Cardiac fibroblast (primary cell): ENCODE results near the gene TSPAN16.
A peak's percentile ranks its signal among the peaks of the same experiment; 100 is the strongest.

Experiments
- DNase-seq, 2 donors: peaks; one replicate each; pipeline versions ENCODE4 v3.0.0 to v3.0.0-alpha.2; 2010; ENCODE audit warnings: low read depth in 2 of 2
- H3K4me3 ChIP-seq, 2 donors: replicated peaks in 1 of 2; 1 replicate in 1 of 2; 2 replicates in 1 of 2; pipeline ENCODE4 v1.5.1; 2011; ENCODE audit warnings: low read depth in 2 of 2, low read length in 2 of 2, mild to moderate bottlenecking in 2 of 2, moderate library complexity in 1 of 2
- TF ChIP-seq, protein P1 (sequence below): IDR thresholded peaks from one replicate; pipeline ENCODE4 v1.5.1; 2011; ENCODE audit warnings: low read depth, mild to moderate bottlenecking, low read length, inconsistent platforms

The TSPAN16 gene

DNA sequence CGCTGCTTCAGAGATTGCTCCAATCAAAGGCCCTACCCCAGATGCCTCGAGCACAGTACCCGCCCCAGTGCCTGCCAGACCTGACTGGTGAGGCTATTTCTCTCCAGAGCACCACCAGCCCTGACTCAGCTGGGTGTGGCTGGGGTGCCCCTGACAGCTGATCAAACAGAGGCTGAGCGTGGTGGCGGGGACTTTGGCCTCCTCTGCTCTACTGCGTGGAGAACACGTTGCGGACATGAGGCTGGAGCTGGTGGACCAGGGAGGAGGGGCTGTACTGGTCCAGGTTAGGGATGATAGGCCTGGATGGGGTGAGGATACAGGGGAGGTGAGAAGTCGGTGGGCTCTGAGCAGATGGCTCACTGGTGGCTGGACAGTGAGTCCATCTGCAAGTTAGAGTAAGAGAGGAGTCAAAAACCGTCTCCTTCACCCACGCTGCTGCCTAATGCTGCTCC is 30.1 kb upstream of the TSPAN16 start:
- DNase-seq, result peak in 1 of 2 donors; percentile 44
- TF ChIP-seq, protein P1, sequence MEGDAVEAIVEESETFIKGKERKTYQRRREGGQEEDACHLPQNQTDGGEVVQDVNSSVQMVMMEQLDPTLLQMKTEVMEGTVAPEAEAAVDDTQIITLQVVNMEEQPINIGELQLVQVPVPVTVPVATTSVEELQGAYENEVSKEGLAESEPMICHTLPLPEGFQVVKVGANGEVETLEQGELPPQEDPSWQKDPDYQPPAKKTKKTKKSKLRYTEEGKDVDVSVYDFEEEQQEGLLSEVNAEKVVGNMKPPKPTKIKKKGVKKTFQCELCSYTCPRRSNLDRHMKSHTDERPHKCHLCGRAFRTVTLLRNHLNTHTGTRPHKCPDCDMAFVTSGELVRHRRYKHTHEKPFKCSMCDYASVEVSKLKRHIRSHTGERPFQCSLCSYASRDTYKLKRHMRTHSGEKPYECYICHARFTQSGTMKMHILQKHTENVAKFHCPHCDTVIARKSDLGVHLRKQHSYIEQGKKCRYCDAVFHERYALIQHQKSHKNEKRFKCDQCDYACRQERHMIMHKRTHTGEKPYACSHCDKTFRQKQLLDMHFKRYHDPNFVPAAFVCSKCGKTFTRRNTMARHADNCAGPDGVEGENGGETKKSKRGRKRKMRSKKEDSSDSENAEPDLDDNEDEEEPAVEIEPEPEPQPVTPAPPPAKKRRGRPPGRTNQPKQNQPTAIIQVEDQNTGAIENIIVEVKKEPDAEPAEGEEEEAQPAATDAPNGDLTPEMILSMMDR, result no peak
- no peak overlapping the region for H3K4me3 ChIP-seq

DNA sequence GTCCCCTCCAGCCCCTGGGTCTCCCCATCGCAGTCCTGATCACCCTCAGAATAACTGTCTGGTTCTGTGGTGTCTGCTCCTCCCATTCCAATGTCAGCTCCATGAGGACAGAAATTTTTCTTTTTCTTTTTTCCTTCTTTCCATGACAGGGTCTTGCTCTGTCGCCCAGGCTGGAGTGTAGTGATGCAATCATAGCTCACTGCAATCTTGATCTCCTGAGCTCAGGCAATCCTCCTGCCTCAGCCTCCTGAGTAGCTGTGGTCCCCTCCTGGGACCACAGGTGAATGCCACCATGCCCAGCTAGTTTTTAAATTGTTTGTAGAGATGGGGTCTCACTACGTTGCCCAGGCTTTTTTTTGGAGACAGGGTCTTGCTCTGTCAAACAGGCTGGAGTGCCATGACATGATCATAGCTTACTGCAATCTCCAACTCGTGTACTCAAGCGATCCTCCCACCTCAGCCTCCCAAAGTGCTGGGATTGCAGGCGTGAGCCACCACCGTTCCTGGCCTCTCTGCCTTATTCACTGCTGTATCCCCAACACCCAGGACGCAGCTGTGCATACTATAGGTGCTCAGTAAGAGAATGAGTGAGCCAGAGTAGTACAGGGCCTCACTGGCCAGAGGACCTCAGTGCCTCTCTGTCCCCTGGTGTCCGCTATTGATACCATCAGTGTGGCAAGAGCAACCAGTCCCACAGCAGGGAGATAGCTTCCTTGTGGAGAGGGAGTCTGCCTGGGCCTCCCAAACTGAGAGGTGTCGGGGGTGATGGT is 28.5 kb upstream of the TSPAN16 start:
- TF ChIP-seq, protein P1, result no peak
- no peak for DNase-seq
- no peak overlapping the region for H3K4me3 ChIP-seq

DNA sequence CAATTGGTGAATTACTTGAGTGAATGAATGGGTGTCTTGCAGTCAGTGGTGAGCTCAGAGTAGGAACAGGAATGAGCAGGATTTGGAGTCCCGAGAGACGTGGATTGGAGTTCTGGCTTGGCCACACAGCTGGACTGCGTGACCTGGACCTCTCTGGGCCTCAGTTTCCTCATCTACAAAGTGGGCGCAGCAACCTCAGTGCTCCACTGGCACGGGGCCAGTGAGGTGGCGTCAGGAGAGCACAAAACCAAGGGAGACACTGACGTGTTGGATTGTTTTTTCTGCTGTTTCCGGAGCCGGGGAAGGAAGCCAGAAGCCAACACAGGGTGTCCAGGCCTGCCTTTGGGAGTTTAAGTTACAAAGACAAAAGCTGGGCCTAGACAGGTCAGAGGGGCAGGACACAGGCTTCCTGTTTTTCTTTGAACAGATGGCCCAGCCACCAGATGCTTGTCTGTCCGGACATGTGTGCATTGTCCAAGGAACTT is 27.1 kb upstream of the TSPAN16 start:
- TF ChIP-seq, protein P1, result no peak
- peak; percentile 90 to 97 for DNase-seq
- no peak overlapping the region for H3K4me3 ChIP-seq

DNA sequence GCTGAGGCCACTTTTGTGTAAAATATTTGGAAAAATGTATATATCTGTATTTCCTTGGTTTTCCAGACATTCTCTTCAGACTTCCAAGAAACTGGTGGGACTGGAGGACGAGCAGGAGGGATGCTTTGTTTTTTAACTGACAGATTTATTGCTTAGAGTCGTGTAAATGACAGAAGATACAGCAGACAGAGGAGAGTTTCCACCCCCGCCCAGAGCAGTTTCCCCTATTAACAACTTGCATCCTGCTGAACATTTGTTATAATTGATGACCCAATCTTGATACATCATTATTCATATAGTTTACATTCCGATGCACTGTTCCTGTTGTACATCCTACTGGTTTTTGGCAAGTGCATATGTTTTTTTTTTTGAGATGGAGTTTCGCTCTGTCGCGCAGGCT is 26.6 kb upstream of the TSPAN16 start:
- DNase-seq, result peak in 1 of 2 donors; percentile 60
- H3K4me3 ChIP-seq, result no peak overlapping the region
- TF ChIP-seq, protein P1, result no peak

GRCh38 chr19:11273296-11273695 is 22.7 kb upstream of the TSPAN16 start:
- no peak overlapping the region for H3K4me3 ChIP-seq
- DNase-seq, result no peak
- TF ChIP-seq, protein P1, result no peak

DNA sequence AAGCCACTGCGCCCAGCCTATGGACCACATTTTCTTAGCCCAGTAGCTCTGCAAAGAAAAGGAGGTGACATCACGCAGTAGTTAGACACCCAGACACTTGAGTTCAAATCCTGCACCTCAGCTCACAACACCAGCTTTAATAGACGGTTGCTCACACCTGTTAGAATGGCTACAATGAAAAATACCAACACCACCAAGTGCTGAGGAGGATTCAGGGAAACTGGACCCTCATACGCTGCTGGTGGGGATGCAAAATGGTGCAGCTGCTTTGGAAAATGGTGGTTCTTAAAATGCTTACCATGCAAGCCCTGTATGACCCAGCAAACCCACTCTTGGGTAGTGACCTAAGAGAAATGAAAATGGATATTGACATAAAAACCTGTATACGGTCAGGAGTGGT is 22.0 kb upstream of the TSPAN16 start:
- no peak for DNase-seq
- TF ChIP-seq, protein P1, result no peak
- H3K4me3 ChIP-seq, result no peak overlapping the region
